Measurements from ENCODE around the gene C16orf95.
"Not testable (repeated sequence)": the region's sequence is repeated elsewhere in the genome, so short reads cannot be mapped to it uniquely, and the experiment has no call there.

Gene C16orf95

DNA sequence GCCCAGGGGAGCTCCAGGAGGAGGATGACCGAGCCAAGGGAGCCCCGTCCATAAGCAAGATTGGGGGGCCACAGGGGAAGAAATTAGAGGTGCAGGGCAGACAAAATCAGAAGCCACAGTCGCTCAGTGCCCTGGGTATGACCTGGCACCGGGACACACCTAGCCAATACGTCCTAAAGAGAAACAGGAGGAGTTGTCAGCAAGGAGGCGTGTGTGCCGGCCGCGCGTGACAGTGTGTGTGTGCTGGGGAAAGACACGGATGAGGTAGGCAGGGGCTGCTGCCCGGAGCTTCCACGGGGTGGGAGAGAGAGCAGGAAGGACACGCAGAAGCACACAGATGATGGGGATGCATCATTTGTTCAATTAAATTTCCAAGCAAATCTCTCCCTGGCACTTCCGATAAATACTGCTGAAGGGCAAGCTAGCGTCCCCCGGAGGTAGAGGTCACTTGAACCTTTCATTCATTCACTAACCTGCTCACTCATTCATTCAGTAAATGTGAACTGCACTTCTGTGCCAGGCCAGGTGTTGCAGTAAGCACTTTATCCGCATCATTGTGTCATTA, 38.0 kb downstream of the C16orf95 start:
- no peak for DNase-seq

DNA sequence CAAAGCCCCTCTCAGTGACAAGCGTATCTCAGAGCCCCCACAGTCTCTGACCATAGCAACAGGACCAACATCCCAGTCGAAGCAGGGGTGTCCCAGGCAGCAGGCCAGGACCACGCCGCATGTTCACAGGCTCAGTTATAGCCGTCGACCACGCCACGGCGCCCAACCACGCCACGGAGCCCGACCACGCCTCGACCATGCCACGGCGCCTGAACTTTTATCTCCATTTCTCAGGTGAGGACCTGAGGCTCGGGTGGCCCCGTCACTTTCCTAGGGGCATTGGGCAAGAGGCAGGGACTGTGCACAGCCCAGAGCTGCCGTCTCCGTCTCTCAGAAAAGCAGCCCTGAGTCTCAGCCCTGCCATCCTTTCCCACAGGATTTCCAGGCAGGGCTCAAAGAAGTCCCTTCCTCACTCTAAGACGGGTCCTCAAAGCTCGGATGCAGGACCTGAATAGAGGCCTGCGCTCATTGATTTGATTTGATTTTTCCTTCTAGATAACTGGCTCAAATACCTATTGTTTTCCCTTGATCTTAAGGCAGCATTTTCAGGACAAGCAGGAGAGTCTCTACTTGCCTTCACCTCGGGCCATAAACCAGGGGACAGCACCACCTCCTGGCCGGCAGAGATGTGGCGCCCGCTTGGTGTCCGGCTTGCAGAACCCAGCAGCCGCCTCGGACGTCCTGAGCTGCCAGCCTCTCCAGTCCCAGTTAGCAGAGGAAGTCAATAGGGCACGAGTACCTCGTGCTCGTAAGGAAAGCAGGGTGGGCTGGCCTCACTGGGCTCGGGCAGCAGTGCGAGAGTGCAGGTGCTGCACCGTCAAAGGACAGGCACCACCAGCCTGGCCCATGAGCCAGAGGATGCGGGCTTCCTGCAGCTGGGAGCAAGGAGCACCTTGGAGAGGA, 38.8 kb downstream of the C16orf95 start:
- DNase-seq: peak; percentile 42

DNA sequence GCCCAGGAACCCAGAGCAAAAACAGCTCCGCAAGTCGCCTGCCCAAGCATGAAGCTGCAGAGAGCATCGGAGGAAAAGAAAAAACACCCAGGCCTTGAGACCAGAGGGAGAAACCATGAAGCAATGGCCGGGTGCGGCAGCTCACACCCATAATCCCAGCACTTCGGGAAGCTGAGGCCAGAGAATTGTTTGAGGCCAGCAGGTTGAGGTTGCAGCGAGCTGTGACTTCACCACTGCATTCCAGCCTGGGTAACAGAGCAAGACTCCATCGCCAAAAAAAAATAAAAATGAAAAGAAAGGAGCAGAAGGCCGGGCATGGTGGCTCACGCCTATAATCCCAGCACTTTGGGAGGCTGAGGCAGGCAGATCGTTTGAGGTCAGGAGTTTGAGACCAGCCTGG, 40.3 kb downstream of the C16orf95 start:
- DNase-seq: no peak

DNA sequence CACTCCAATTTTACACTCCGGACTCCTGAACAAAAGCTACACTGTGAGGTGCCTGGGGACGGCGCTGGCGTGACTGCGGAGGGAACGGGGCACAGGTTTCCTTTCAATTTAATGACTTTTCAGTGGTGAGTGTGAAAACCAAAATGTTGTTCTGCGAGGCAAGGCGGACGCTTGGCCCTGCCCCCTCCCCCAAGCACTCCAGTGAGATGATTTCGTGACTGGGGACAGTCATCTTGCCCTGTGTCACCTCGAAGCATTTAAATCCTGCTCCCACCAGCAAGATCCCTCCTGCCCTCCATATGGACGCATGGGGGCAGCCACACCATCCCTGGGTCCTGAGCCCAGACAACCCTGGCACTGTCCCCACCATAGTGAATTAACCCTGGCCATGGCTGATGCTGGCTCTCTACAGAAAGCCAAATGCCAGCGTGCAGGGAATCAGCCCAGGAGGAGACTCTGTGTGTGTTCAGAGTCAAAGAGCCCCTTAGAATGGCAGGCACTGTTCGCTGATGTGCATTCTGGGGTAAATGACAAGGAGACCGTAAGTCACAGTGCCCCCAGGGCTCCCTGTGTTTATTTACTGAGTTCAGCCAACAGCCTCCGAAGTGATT, 41.0 kb downstream of the C16orf95 start:
- DNase-seq: no peak

DNA sequence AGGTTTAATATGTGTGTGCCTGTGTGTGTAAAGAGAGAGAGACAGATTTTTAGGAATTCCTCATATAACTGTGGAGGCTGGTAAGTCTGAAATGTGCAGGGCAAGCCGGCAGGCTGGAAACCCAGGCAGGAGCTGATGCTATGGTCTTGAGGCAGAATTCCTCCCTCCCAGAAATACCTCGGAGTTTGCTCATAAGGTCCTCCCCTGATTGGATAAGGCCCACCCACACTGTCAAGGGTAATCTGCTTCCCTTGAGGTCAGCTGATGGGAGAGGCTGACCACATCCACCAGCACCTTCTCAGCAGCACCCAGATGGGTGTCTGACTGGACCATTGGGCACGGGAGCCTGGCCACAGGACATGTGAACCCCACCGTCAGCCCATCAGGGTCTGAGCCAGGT, 42.4 kb downstream of the C16orf95 start:
- no peak for DNase-seq

DNA sequence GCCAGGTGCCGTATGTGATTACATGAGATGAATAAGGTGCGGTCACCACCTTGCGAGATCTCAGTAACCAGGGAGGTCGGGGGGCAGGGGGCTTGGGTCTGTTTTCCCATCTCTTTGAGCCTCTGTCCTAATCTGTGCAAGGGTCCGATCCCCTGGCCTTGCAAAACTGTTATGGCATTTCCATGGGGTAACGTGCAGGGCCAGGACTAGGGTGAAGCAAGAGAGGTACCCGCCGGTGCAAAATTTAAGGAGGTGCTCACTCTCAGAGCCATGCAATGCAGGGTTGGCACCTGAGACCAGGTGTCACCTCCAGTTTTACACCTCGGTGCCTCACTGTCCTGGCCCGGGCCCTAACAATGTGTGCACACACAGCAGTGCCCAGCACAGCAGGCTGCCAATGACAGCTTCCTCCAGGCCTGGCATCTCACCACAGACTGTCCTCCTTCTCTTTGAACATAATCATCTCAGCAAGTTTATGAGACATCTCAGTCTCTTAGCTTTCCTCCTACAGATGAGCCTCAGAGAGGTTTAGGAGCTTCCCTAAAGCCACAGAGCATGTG, 43.6 kb downstream of the C16orf95 start:
- no peak for DNase-seq

DNA sequence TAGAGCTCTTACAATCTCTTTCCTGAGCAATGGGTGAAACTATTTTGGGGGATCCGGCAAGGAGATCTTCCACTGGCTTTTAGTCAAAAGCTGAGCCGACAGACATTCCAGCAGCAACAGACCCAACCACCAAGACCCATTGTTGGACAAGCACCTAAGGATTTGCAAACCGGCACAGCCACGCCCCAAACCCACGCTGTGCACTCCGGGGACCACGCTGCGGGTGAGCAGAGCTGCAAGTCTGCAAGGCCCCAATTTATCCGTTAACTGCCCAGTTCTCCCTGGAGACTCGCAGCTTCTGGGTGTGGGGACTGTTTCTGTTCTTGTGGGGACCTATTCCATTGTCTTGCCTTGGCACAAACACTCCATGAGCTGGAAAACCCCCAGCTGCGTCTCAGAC, 45.9 kb downstream of the C16orf95 start:
- no peak for DNase-seq

DNA sequence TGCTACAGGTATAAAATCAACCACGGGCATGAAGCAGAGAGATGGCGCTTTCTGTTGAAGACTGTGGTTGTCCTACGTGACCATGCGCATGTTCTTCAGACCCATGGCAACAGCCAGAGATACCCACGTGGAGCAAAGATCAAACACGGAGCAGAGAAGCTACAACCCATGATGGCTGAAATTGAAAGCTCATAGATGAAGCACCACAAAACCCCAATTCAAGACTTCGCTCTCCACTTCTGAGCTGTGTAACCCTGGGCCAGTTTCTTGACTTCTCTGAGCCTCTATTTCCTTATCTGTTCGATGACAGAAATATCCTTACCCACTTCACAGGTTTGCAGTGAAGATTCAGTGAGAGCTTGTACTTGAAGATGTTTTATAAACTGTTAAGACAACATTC, 49.6 kb downstream of the C16orf95 start:
- DNase-seq: no peak

DNA sequence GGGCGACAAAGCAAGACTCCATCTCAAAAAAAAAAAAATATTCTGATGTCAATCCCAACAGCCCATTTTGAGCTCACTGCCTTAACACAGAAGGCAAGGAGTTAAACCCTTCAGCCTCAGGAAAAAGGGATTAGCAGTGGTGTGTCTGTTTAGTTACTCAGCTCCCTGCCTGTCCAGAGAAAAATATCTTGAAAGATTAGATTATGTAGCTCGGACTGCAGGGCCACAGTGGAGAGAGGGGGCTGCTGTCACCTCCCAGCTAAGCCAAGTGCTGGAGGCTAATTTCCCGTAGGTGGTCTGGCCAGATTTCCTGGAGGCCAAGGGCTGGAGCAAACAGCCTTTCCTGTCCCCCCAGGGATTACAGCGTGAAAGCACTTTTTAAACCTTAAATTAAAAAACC, 50.3 kb downstream of the C16orf95 start:
- DNase-seq: no peak

DNA sequence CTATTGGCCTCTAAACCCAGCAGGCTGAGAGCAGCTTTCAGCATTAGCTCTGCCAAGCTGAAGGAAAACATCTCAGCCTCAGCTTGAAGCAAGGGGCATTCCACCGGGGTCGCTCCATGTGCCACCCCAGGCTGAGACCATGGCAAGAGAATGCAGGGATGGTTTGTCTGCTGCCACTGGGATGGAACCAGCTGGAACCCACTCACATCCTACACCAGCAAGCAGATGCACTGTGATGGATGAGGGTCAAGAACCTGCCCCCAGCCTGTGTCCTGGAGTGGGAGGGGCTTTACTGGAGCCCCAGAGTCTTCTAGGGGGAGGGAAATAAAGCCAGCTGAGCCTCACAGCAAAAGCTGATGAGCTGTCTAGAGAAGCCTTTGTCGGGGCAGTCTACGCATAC, 51.9 kb downstream of the C16orf95 start:
- no peak for DNase-seq

DNA sequence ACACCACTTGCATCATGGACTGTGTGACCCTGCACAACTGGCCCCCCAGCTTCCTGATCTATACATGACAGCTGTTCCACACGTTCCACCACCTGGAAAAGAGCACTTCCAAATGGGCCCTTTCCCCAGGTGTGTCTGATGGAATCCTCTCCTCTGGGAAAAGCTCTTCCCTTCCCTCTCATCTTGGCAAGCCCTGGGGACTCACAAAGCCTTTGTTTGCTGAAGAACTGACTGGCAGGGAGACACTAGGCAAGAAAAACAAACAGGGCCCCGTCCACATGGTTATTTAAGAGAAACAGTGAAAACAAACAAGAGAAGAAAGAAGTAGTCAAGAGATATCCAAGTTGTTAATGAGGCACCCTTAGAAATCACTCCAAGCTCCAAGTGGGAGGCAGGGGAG, 52.6 kb downstream of the C16orf95 start:
- DNase-seq: no peak

DNA sequence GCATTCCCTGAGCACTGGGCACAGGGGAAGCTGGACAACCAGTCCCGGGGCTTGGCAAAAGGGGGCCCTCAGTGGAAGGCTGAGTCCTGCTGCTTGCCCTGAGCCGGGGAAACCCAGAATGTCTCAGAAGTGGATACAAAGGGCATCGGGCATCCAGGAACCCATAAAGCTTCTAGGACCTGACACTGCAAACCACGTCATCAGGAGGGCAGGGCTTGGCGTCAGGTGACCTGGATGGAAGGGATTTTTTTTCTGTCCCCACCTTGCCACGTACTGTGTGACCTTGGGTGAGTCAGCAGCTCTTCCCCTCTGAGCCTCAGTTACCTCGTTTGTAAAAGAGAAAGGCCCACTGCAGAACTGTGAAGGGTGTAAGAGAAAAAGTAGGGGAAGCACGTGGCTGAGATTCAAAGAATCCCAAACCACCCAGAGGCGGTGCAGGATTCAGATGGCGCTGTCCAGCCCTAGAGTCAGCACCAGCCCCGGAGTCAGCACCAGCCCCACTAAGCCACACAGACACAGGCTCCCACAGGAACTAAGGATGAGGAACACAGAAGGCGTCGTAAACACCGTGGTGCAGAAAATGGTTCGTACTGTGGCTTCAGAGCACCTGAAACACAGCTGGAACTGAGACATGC, 53.7 kb downstream of the C16orf95 start:
- DNase-seq: no peak

DNA sequence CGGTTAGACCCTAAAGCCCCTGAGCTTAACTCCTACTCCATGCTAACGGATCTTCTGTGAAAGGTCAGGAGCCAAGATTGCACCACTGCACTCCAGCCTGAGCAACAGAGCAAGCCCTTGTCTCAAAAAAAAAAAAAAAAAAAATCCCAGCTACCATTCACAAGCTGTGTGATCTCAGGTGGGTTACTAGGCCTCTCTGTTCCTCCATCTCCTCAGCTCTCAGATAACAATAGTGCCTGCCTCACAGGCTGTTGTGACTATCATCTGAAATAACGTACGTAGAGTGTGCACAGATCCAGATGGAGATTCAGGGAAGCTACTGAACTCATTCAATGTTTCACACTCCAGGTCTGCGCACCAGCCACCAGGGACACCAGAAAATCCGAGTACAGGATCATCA, 57.8 kb downstream of the C16orf95 start:
- no peak for DNase-seq

DNA sequence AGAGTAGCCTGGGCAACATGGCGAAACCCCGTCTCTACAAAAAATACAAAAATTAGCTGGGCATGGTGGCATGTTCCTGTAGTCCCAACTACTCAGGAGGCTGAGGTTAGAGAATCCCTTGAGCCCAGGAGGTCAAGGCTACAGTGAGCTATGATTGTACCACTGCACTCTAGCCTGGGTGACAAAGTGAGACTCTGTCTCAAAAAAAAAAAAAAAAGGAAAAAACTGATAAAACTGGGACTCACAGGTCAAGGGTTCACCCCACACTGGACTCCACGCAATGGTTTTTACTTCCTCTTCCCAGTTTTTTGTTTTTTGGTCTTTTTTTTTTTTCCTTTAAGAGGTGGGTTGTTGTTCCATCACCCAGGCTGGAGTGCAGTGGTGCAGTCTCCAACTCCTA, 58.5 kb downstream of the C16orf95 start:
- DNase-seq: not testable (repeated sequence)

DNA sequence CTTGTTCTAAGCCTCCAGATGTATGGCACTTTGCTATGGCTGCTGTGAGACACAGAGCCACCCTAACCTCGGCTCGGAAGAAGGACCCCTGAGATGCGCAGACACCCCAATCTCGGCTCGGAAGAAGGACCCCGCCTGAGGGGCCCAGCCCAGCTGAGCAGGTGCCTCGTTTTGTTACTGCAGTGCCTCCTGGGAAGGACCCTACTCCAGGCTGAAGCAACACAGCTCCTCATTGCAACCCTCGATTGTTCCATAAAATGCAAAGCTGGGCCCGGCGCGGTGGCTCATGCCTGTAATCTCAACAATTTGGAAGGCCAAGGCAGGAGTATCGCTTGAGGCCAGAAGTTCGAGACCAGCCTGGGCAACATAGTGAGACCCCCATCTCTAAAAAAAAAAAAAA, 61.3 kb downstream of the C16orf95 start:
- no peak for DNase-seq

DNA sequence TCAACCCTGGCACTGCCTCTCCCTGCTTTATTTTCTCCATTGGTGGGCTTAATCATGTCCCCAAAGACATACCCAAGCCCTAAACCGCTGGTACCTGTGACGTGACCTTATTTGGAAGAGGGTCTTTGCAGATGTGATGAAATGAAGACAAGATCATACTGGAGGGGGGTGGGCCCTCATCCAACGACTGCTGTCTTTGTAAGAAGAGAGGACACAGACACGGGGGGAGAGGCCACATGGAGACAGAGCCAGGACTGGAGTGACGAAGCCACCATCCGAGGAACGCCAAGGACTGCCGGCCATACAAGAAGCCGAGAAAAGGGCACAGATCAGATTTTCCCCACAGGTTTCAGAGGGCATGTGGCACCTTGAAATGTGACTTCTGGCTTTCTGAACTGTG, 62.5 kb downstream of the C16orf95 start:
- no peak for DNase-seq

DNA sequence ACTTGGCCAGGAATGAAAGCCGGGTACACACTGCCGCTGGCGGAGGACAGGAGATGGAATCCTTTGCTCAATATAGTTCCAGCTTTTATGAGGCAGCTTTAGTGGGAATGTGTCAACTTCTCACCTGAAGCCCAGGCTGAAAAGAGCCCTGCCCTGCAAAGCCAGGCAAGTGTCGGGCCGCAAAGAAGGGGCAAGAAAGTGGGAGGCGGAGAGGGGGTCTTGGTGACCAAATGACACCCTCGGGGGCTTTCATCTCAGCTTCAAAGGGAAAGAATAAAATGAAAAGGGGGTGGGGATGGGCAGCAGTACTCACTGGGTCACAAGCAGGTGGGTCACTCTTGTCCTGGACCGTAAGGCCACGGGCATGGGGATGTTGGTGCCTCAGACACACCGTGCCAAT, 62.9 kb downstream of the C16orf95 start:
- no peak for DNase-seq

DNA sequence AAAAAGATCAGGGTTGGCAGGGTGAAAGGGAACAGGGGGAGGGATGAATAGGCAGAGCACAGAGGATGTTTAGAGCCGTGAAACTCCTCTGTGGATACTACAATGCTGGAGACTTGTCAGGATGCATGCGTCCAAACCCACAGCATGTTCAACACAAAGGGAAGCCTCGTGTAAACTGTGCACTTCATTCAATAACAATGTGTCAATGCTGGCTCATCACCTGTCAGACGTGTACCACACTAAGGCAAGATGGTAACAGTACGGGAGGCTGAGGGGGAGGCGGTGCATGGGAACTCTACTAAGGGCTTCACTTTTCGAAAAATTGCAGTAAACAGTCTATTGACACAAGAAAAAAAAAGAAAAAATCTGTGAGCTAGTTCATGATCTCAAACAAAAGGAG, 63.7 kb downstream of the C16orf95 start:
- no peak for DNase-seq

Data from GOT3 (cell line).